Measurements from ENCODE around the gene PROSER2.

DNA sequence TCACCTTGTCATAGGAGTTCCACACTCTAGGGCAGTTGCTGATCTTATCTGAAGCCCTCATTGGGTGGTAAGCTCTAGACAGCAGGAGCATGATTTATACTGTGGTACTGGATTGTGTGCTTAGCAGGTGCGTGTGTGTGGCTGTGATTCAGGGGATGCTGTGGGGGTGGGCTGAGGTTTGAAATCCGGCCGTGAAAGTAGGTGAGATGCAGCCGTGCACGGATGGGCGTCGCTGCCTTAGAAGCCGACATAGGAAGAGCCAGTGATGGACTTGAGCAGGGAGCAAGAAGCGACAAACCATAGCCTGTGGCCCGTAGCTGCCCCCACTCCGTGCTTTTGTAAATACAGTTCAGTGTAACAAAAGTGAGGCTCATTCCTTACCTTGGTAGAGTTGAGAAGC lies 38.2 kb downstream of the PROSER2 start:
- TF ChIP-seq, protein P1, sequence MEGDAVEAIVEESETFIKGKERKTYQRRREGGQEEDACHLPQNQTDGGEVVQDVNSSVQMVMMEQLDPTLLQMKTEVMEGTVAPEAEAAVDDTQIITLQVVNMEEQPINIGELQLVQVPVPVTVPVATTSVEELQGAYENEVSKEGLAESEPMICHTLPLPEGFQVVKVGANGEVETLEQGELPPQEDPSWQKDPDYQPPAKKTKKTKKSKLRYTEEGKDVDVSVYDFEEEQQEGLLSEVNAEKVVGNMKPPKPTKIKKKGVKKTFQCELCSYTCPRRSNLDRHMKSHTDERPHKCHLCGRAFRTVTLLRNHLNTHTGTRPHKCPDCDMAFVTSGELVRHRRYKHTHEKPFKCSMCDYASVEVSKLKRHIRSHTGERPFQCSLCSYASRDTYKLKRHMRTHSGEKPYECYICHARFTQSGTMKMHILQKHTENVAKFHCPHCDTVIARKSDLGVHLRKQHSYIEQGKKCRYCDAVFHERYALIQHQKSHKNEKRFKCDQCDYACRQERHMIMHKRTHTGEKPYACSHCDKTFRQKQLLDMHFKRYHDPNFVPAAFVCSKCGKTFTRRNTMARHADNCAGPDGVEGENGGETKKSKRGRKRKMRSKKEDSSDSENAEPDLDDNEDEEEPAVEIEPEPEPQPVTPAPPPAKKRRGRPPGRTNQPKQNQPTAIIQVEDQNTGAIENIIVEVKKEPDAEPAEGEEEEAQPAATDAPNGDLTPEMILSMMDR (IDR thresholded peaks at IDR 0.05) = no peak
- TF ChIP-seq POLR2A (IDR thresholded peaks at IDR 0.05) = no peak
